ENCODE data around the gene CFAP100.

DNA sequence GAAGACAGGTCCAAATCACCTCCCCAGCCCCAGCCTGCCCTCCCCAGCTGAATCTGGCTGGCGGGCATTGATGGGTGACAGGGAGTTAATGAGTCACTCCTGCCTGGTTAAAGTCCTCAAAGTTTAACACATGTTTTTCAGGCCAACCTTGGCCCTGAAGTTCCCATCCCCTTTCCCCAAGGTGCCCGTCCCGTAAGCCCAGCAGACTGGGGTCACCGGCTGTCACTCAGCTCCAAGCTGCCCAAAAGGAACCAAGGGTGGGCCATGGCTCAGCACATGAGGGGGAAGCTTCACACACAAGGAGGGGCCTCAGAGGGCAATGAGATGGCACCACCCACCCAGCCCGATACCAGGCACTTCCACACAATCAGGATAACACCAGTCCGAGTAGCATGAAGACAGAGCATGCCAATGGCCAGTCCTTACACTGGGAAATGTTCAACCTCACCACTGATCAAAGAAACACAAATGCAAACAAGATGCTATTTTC, 27.3 kb upstream of the CFAP100 start:
- no peak for TF ChIP-seq POLR2AphosphoS5 (IDR thresholded peaks at IDR 0.05; ENCODE audit: low read depth, low read length)
- TF ChIP-seq, protein P1, sequence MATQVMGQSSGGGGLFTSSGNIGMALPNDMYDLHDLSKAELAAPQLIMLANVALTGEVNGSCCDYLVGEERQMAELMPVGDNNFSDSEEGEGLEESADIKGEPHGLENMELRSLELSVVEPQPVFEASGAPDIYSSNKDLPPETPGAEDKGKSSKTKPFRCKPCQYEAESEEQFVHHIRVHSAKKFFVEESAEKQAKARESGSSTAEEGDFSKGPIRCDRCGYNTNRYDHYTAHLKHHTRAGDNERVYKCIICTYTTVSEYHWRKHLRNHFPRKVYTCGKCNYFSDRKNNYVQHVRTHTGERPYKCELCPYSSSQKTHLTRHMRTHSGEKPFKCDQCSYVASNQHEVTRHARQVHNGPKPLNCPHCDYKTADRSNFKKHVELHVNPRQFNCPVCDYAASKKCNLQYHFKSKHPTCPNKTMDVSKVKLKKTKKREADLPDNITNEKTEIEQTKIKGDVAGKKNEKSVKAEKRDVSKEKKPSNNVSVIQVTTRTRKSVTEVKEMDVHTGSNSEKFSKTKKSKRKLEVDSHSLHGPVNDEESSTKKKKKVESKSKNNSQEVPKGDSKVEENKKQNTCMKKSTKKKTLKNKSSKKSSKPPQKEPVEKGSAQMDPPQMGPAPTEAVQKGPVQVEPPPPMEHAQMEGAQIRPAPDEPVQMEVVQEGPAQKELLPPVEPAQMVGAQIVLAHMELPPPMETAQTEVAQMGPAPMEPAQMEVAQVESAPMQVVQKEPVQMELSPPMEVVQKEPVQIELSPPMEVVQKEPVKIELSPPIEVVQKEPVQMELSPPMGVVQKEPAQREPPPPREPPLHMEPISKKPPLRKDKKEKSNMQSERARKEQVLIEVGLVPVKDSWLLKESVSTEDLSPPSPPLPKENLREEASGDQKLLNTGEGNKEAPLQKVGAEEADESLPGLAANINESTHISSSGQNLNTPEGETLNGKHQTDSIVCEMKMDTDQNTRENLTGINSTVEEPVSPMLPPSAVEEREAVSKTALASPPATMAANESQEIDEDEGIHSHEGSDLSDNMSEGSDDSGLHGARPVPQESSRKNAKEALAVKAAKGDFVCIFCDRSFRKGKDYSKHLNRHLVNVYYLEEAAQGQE (IDR thresholded peaks at IDR 0.05; ENCODE audit: insufficient read depth in 1 of 2, low read depth in 2 of 2, low read length in 2 of 2): no peak
